HTR-8/SVneo (cell line): Measurements from ENCODE around the gene P3H3.

Experiments used
- DNase-seq: peaks from one replicate; pipeline ENCODE4 v3.0.0; 2011; ENCODE audit warnings: low spot score, mixed read lengths; ENCODE audit not compliant: insufficient read length
- FAIRE-seq: peaks from 2 replicates; lab custom pipeline; 2011; peaks lifted over from hg19 to GRCh38; lab: Jason Lieb, UNC

P3H3 gene

DNA sequence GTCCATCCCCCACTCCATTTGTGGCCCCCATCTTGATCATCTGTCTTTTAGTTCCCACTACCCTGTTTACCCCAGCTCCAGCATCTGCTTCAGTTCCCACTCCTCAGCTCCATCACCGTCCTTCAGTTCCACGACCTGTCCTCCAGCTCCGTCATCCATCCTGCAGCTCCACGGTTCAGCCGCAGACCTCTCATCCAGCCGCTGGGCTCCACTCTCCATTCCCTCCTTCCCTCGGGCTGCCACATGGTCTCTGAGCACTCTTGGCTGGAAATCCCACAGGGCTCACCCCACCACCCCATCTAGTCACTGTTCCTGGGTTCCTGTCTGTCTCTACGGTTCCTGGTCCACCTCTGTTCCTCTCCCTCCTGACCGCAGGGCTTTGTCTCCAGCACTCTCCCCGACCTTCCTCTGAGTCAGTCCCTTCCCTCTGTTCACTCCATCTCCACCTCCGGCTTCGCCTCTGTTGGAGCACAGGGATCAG, 3.3 kb upstream of the P3H3 start:
- FAIRE-seq (peak; percentile 80), DNase-seq (no peak)

DNA sequence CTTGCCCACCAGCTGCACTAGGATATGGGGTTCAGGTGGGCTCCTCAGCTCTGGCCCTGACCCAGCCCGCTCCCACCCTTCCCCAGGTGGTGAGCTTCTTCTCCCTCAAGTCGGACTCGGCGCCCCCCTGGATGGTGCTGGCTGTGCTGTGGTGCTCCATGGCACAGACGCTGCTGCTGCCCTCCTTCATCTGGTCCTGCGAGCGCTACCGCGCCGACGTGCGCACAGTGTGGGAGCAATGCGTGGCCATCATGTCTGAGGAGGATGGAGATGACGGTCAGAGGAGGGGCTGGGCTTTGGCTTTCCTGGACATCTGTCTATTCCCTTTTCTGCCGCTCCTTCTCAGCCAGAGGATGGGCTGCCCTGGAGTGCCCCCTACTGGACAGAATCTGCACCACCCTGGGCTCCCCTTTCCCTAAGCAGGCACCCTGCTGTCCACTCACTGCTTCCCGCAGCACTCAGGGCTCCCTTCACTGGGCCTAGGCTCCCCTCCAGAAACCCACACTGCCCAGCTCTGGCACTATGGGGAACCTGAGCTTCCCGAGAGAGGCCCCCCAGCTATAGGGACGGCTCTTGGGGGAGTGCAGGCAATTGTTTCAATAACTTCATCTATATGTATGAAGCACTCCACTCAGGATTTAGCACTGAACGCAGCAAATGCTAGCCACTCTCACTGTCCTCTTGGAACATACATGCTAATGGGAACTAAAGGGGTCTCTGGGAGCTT, 2.6 kb upstream of the P3H3 start:
- peak; percentile 91 for FAIRE-seq
- DNase-seq: peak; percentile 94

DNA sequence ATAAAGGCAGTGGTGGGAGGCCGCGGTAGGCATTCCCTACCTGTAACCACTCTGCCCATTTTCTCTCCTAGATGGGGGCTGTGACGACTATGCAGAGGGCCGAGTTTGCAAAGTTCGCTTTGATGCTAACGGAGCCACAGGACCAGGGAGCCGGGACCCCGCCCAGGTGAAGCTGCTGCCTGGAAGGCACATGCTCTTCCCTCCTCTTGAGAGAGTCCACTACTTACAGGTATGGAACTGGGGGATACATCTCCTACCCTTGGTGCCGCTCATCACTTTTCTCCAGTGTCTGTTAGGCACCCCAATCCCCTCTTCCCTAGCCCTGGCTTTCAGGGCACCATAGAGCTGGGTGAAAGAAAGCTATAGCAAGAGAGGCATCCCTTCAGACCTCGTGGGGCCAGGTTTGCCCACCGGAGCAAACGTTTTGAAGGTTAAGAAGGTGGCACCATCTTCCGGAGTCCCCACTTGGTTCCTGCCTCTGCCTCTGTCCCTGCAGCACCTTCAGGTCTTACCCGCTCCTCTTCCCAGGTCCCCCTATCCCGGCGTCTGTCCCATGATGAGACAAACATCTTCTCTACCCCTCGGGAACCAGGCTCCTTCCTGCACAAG, 2.0 kb upstream of the P3H3 start:
- no peak for FAIRE-seq
- no peak for DNase-seq

DNA sequence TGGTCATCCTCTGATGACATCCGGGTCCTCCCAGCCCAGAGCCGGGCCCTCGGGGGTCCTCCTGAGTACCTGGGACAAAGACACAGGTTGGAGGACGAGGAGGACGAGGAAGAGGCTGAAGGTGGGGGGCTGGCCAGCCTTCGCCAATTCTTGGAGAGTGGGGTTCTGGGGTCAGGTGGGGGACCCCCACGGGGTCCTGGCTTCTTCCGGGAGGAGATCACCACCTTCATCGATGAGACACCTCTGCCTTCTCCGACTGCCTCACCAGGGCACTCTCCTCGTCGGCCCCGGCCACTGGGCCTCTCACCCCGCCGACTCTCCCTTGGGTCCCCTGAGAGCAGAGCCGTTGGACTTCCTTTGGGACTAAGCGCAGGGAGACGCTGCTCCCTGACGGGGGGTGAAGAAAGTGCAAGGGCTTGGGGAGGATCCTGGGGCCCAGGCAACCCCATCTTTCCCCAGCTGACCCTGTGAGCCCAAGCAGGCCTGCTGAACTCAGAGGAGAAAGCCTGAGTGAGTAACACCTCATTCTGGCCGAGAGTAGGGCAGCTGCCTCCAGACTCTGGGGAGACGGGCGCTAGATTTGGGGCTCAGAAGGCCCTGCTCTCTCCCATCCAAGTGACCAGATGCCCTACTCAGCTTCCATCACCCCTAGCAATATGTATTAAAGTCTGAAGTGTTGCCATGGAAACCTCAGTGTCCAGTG, 1.3 kb upstream of the P3H3 start:
- no peak for DNase-seq
- peak; percentile 16 for FAIRE-seq

DNA sequence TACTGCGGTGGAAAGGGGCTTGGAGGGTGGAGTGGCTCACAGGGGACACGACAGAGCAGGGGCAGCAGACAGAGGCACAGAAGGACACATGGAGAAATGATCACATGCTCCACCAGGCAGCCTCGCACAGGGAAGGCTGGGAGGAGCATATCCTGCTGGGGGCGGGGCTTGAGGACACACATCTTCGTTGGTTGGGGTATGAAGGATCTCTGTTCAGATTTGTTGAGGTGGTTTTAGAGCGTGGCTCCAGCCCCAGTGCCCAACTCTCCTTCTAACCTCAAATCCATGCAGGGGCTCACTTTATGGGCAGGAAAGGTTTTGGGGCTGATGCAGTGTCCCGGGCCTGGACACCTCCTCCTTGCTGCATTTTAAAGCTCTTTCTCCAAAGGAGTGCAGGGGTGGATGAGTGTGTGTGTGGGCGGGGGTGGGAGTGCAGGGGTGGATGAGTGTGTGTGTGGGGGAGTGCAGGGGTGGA, 733 bp upstream of the P3H3 start:
- DNase-seq: peak; percentile 98
- FAIRE-seq: peak; percentile 99

DNA sequence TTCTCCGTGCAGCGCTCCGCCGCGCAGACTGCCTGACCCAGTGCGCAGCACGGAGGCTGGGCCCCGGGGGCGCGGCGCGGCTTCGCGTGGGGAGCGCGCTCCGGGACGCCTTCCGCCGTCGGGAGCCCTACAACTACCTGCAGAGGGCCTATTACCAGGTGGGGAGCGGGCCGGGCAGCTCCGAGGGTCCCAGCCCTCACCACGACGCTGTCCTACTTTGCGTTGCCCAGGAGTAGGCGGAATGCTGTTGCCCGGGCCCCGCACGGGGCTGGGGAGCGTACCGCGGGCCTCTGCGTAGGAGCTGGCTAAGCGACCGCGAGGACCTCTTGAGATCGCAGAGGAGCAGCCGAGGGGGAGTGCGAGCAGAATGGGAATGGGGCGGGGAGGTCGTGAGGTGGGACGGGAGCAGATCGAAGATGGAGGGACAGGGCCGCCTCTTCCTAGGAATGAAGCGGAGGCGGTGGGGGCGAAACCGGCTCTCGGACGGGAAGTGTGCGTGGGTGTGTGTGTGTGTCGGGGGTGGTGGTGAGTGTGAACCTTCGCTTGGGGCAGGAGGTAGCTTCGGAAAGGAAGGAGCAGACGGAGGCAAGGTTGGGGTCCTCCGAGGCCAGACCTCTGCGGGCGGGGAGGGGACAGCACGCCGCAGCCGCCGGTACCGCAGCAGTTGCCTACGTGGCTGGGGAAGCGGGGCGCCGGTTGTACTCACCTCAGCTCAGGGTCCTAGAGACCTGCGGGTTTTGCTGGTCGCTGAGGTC, 751 bp downstream of the P3H3 start:
- DNase-seq: peak; percentile 70
- peak; percentile 95 for FAIRE-seq

DNA sequence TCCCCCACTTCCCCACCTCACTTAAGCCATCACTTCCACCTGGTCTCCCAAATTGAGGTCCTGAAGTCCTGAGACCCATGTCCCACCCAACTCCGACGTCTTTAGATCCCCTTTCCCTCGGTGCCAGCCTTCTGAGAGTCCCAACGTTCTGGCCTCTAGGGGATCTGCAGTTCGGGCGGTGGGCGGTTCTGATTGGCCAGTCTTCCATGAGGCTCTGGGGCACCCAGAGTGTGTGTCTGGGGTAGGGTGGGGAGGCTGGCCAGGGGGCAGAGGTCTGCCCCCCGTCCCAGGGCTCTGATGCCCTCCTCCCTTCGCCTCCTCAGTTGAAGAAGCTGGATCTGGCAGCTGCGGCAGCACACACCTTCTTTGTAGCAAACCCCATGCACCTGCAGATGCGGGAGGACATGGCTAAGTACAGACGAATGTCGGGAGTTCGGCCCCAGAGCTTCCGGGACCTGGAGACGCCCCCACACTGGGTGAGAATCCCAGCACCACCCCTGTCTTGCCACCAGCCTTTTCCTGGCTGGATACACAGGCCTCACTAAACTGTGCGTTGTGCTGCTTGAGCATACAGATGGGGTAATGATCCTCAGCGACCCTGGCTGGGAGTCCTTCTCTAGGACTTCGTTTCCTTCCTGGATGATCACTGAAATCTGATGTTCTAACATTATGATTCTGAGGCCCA, 1.5 kb downstream of the P3H3 start:
- DNase-seq (peak; percentile 60), FAIRE-seq (peak; percentile 49)

DNA sequence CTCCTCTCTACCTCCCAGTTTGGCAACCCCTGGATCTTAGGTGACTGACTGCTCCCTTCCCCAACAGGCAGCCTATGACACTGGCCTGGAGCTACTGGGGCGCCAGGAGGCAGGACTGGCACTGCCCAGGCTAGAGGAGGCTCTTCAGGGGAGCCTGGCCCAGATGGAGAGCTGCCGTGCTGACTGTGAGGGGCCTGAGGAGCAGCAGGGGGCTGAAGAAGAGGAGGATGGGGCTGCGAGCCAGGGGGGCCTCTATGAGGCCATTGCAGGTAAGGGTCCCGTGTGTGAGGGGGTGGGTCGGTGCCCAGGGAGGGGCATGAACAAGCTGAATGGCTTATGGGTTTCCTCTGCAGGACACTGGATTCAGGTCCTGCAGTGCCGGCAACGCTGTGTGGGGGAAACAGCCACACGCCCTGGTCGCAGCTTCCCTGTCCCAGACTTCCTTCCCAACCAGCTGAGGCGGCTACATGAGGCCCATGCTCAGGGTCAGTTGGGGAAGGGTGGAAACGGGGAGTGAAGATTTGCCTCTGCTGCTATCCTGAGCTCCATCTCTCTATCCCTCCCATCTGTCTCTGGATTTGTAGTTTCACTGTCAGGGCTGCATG, 2.2 kb downstream of the P3H3 start:
- FAIRE-seq (peak; percentile 71), DNase-seq (no peak)

DNA sequence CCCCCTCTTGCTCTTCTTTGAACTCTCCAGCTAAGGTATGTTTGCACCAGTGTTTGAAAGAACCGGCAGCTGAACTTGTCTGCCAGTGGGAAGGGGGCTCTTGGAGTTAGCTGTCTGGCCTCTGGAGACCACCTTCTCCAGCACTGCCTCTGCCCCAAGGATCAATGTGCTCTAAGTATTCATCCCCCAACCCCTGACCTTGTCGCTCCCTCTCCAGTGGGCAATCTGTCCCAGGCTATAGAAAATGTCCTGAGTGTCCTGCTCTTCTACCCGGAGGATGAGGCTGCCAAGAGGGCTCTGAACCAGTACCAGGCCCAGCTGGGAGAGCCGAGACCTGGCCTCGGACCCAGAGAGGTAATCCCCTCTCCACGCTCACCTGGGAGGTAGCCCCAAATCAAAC, 2.8 kb downstream of the P3H3 start:
- no peak for FAIRE-seq
- DNase-seq: no peak

DNA sequence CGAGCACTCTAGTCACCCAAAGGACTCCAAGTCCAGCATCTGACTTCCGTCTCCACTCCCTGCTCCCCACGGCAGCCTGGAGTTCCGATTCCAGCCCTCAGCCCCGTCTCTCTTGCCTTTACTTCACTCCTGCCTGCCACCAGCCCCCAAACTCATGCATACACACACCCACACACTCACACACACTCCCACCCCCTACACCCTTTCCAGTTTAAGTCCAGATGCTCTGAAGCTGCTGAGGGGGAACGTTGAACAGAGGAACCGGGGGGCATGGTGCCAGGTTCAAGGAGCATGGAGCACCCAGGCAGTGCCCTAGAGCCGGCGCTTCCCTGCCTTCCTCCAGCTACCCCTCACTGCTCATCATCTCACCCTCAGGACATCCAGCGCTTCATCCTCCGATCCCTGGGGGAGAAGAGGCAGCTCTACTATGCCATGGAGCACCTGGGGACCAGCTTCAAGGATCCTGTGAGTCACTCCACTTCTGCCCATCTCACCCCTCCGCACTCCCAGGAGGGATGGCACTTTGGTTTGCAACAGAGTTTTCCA, 3.3 kb downstream of the P3H3 start:
- no peak for FAIRE-seq
- DNase-seq: no peak

DNA sequence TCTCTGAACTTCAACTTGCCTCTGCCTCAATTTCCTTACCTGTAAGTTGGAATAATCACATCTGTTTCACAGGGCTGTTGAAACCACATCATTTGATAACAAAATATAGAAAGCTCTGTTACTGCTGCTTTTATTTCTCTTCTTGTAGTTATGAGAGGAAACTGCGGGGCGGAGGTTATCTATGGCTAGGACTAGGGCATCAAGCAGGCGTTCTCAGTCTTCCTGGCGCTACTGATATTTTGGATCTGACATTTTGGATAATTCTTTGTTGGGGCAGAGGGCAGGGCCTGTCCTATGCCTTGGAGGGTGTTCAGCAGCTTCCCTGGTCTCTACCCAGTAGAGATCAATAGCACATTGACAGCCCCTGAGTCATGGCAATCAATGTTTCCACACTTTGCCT, 3.9 kb downstream of the P3H3 start:
- FAIRE-seq (no peak), DNase-seq (no peak)

DNA sequence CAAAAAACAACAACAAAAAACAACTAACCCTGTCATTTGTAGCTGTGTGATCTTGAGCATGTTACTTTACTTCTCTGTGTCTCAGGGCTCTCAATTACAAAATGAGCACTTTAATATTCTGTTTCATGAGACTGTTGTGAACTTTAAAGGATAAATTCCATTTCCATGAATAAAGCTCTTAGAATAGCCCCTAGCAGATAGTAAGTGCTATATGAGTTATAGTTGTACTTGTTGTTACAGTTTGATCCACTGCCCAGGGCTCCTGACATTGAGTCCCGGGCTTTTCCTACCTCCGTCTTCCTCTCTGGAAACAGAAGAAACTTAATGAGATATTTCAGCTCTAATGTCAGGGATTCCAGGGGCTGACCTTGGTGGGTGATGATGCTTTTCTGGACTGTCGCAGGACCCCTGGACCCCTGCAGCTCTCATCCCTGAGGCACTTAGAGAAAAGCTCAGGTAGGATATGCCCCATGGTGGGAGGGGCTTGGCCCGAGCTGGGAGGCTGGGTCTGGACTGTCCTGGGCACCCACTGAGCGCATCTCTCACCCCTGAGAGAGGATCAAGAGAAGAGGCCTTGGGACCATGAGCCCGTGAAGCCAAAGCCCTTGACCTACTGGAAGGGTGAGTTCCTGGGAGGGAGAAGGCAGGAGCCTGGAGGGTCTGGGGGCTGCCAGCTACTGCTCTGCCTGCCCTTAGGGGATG, 5.1 kb downstream of the P3H3 start:
- DNase-seq (no peak), FAIRE-seq (no peak)

DNA sequence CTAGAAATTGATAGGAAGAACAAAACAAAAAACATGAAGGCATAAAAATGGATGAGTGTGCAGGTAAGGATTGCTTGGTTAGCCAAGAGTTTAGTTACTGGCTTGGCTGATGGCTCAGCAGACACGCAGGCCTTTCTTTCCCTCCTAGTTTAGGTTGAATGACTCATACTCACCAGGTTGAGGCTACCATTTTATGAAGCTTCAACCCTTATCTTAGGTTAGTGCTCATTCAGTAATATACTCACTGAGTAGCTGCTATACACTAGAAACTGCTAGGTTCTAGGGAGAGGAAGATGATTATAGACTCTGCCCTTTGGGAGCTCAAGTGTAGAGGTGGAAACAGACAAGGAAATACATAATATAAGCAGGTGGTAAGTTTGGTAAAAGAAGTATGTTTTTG, 6.0 kb downstream of the P3H3 start:
- FAIRE-seq (no peak), DNase-seq (no peak)

DNA sequence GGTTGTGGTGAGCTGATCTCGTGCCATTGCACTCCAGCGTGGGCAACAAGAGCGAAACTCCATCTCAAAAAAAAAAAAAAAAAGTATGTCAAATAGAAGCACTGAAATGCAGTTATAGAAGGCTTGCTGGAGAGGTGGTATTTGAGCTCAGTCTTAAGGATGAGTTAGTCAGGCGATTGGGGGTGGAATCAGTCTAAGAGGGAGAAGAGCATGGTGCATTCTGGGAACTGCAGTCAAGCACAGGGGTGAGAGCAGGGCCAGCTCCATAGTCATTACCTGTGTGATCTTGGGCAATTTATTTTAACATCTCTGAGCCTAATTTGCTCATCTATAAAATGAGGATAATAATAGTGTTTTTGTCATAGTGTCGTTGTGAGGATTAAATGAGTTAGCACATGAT, 6.7 kb downstream of the P3H3 start:
- DNase-seq (no peak), FAIRE-seq (no peak)

DNA sequence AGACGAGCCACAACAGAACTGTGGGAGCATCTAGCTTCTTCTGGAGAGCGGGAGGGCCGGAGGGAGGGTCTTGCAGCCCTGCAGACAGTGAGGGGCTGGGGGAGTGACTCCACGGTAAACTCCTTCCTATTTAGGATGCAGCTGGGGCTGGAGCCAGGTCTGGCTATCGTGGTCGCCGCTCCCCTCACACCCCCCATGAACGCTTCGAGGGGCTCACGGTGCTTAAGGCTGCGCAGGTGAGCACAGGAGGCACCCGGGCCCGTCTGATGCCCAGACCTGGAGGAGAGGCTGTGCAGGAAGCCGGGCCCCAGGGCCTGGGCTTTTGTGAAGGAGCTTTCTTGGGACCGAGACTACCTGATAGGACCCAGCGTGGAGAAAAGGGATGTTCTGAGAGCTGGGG, 8.6 kb downstream of the P3H3 start:
- no peak for DNase-seq
- no peak for FAIRE-seq

DNA sequence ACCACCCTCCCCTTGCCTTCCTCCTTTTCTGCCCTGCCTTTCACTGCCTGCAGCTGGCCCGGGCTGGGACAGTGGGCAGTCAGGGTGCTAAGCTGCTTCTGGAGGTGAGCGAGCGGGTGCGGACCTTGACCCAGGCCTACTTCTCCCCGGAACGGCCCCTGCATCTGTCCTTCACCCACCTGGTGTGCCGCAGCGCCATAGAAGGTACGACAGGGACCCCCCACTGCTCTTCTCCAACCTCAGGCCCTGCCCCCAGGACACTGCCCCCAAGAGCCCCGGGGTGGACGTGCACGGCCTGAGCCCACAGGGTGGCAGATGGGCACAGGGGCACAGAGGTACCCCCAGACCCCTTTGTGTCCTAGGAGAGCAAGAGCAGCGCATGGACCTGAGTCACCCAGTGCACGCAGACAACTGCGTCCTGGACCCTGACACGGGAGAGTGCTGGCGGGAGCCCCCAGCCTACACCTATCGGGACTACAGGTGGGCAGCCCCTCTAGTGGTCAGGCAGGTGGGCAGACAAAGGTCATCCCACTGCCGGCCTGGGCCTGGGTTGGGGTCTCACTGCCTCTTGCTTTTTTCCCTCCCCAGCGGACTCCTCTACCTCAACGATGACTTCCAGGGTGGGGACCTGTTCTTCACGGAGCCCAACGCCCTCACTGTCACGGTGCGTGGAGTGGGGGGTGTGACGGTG, 9.3 kb downstream of the P3H3 start:
- no peak for DNase-seq
- peak; percentile 4 for FAIRE-seq

DNA sequence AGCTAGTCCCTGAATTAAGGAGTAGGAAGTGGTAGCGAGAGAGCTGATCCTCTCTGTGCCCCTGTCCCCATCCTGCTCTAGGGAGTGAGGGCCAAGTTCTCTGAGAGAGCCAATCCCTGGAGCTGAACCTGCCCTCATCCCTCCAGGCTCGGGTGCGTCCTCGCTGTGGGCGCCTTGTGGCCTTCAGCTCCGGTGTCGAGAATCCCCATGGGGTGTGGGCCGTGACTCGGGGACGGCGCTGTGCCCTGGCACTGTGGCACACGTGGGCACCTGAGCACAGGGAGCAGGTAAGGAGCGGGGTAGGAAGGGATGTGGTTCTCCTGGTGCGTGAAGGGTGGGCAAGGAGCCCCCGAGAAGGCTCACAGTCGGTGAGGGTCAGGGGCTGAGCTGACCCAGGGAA, 10.6 kb downstream of the P3H3 start:
- DNase-seq (no peak), FAIRE-seq (no peak)
